Measurements from ENCODE around the gene CDK18. TPM values are rescaled to one million over a fixed set of nuclear protein-coding genes. Genes with fewer than 3 reads are reported as not detected.

CDK18 gene
- total and polyA plus RNA-seq, 2 of the 8 experiments (the other 6 are each of a cell fraction or from before 2014, with no cell fraction given), result 31.2 to 44.0 TPM

DNA sequence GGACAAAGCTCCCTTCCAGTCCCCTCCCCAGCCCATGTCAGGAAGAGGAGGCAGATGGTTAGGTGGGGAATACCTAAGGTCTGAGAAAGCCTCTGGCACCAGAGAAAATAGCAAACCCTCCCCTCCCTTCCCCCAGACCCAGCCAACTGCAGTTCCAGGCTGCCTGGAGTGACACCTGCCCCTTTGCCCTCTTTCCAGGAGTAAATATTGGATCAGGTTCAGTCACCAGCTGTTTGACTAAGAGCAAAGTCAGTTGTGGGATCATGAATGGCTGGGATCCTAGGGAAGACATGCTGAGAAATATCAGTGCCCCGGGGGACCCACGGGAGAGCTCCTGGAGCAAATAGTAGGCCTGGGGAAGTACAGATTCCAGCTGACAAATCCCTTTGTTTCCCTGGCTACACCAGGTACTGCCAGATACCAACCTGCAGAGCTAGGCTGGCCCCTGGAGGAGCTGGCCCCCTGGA is 12.2 kb upstream of the CDK18 start:
- no peaks in the 10 kb centered on the region for H3K23me2 ChIP-seq (ENCODE audit: low read depth, low read length)
- H2BK5ac ChIP-seq (ENCODE audit: low read depth, low read length), result no peak overlapping the region
- H4K91ac ChIP-seq (replicated peaks; ENCODE audit: insufficient read length, low read length), result peak overlapping the region; percentile 54
- peak overlapping the region; percentile 13 for H3K4ac ChIP-seq (replicated peaks; ENCODE audit: insufficient read length, low read depth, low read length)
- H4K5ac ChIP-seq (ENCODE audit: insufficient read length, low read depth, low read length), result no peak overlapping the region
- H3K79me2 ChIP-seq (ENCODE audit: control insufficient read depth in 1 of 2, insufficient read depth in 2 of 2, low read length in 2 of 2), result no peaks in the 10 kb centered on the region
- H4K8ac ChIP-seq (ENCODE audit: extremely low read depth, insufficient read depth, low read length), result no peak overlapping the region
- H3K56ac ChIP-seq (replicated peaks; ENCODE audit: insufficient read length, low read depth, low read length), result no peak overlapping the region
- peak overlapping the region in 1 of 2 experiments; percentile 24; a peak in 1 of 4 replicates for H3K4me2 ChIP-seq (ENCODE audit: insufficient read depth in 1 of 2, low read depth in 2 of 2, low read length in 2 of 2)
- 63% methylated on average over 2 of the region's 2 CpGs; no CpG with 5 or more reads in 1 of the 2 experiments for WGBS, 2 experiments (ENCODE audit: extremely low coverage in 1 of 2, insufficient coverage in 1 of 2, insufficient read length in 1 of 2, insufficient replicate concordance in 2 of 2, low coverage in 1 of 2, low lambda C conversion rate in 2 of 2, missing lambda C conversion rate in 1 of 2)
- no peaks in the 10 kb centered on the region for H3K36me3 ChIP-seq (ENCODE audit: control insufficient read depth in 2 of 4, insufficient read depth in 4 of 4, low read length in 3 of 4)
- FAIRE-seq (no peak), DNase-seq (ENCODE audit: low read depth in 1 of 2, low spot score in 2 of 2) (no peak)
- H4K20me1 ChIP-seq (replicated peaks in 1 of 2; ENCODE audit: control insufficient read depth in 1 of 2, insufficient read depth in 2 of 2, low read length in 2 of 2), result no peaks in the 10 kb centered on the region
- H2BK12ac ChIP-seq (ENCODE audit: low read depth, low read length), result 0 out of 2 replicates have a peak overlapping the region, but pooled peaks have one; percentile 30
- H2BK20ac ChIP-seq (ENCODE audit: low read length), result 0 out of 2 replicates have a peak overlapping the region, but pooled peaks have one; percentile 48
- H2BK15ac ChIP-seq (ENCODE audit: low read length), result 0 out of 2 replicates have a peak overlapping the region, but pooled peaks have one; percentile 46
- no peaks in the 10 kb centered on the region for H3K27me3 ChIP-seq (replicated peaks in 1 of 4; ENCODE audit: control insufficient read depth in 3 of 4, extremely low read depth in 1 of 4, insufficient read depth in 3 of 4, low read length in 3 of 4)
- H3K79me1 ChIP-seq (ENCODE audit: low read depth, low read length), result no peaks in the 10 kb centered on the region
- H3K4me1 ChIP-seq (replicated peaks in 1 of 4; ENCODE audit: control insufficient read depth in 3 of 4, insufficient read depth in 4 of 4, low read length in 3 of 4), result peaks cover 10 to 23% (median 16%) of the 10 kb centered on the region in 4 experiments
- H3K18ac ChIP-seq (ENCODE audit: extremely low read depth, low read length), result no peak overlapping the region
- H2AK5ac ChIP-seq (ENCODE audit: low read depth, low read length), result no peak overlapping the region
- H2AFZ ChIP-seq (ENCODE audit: low read length), result no peak overlapping the region
- H3K23ac ChIP-seq (ENCODE audit: insufficient read length), result no peak overlapping the region
- TF ChIP-seq HDAC6 (IDR thresholded peaks at IDR 0.05; ENCODE audit: low read depth, low read length), result no peak
- no peak for TF ChIP-seq GABPA (IDR thresholded peaks at IDR 0.05; ENCODE audit: borderline replicate concordance, insufficient read depth, low read length)
- TF ChIP-seq SIX5 (IDR thresholded peaks at IDR 0.05; ENCODE audit: low read depth, low read length), result no peak
- no peak for TF ChIP-seq BRCA1 (IDR thresholded peaks at IDR 0.05; ENCODE audit: low read depth, low read length)
- no peak for TF ChIP-seq KDM1A (IDR thresholded peaks at IDR 0.05; ENCODE audit: borderline replicate concordance, low read length)
- TF ChIP-seq CREB1 (IDR thresholded peaks at IDR 0.05), result no peak
- TF ChIP-seq TCF12 (IDR thresholded peaks at IDR 0.05; ENCODE audit: low read depth, low read length), result no peak
- TF ChIP-seq SIN3A (conservative IDR thresholded peaks at IDR 0.05 in 1 of 2, IDR thresholded peaks at IDR 0.05 in 1 of 2; ENCODE audit: low read depth in 1 of 2, low read length in 2 of 2), result no peak
- TF ChIP-seq CTBP2 (IDR thresholded peaks at IDR 0.05; ENCODE audit: borderline replicate concordance, insufficient read depth, insufficient read length, low read length), result no peak
- no peak for TF ChIP-seq TEAD4 (IDR thresholded peaks at IDR 0.05; ENCODE audit: low read depth, low read length)
- H3K14ac ChIP-seq (ENCODE audit: insufficient read length), result no peak overlapping the region
- ChIA-PET POLR2A (ENCODE audit: partially characterized antibody) (interaction anchor here (0.7 to 6.1 kb wide), 7 partner anchors 9 to 31 kb away, joined by 3 to 22 read pairs (median 9); partner anchors contain the start of gene CDK18), CTCF (ENCODE audit: partially characterized antibody) (interaction anchor here (0.7 to 47.3 kb wide), 13 partner anchors 7 to 685 kb away, joined by 3 to 1626 read pairs (median 5); partner anchors contain the start of genes BLACAT1, CDK18 and LEMD1)
- H3K9me3 ChIP-seq (ENCODE audit: insufficient read depth in 2 of 2, low read depth in 1 of 2, low read length in 1 of 2), result no peaks in the 10 kb centered on the region
- no peak overlapping the region for H2BK120ac ChIP-seq (replicated peaks; ENCODE audit: low read depth, low read length)
- H3K27ac ChIP-seq (ENCODE audit: low read depth, low read length), result no peak overlapping the region
- no peak overlapping the region for H3K4me3 ChIP-seq (ENCODE audit: extremely low read depth in 1 of 4, insufficient read depth in 2 of 4, low read depth in 3 of 4, low read length in 4 of 4)
- no peak overlapping the region for H3K9ac ChIP-seq (replicated peaks in 1 of 4; ENCODE audit: extremely low read depth in 1 of 4, low read depth in 3 of 4, low read length in 3 of 4)
